Measurements from ENCODE around the gene ECEL1. TPM values are rescaled to one million over a fixed set of nuclear protein-coding genes. Genes with fewer than 3 reads are reported as not detected.

ECEL1 gene
- total and polyA plus RNA-seq, 9 of the 15 experiments (the other 6 are each of a cell fraction or from before 2014, with no cell fraction given): 0.09 TPM; not detected in 8

GRCh38 chr2:232501794-232502390, 14.3 kb upstream of the ECEL1 start:
- FAIRE-seq: no peak
- no peak overlapping the region for H2AFZ ChIP-seq (ENCODE audit: low read depth, low read length)
- no peak for DNase-seq (ENCODE audit: extremely low read depth in 1 of 4, low spot score in 3 of 4)
- BruUV-seq (replicated peaks): no TSS peak
- no peaks in the 10 kb centered on the region for H4K20me1 ChIP-seq (replicated peaks; ENCODE audit: control insufficient read depth, insufficient read depth, low read length)
- intact Hi-C loops (cut with micrococcal nuclease) (no loop called here), in situ Hi-C loops (cut with MboI) (no loop called here)
- H3K36me3 ChIP-seq (ENCODE audit: control insufficient read depth, insufficient read depth, low read length): no peaks in the 10 kb centered on the region
- no peak overlapping the region for H3K27ac ChIP-seq (ENCODE audit: extremely low read depth, low read depth, low read length)
- WGBS (ENCODE audit: insufficient coverage, low coverage, missing lambda C conversion rate): 0% methylated on average over 3 of the region's 10 CpGs
- H3K4me3 ChIP-seq: no peak overlapping the region
- H3K9ac ChIP-seq (ENCODE audit: insufficient read depth in 1 of 2, low read depth in 2 of 2, low read length in 2 of 2): no peak overlapping the region; a peak in 1 of 4 replicates
- peaks cover 0 to 13% of the 10 kb centered on the region in 2 experiments; a peak in 2 of 5 replicates for H3K4me1 ChIP-seq (replicated peaks in 1 of 2; ENCODE audit: control insufficient read depth in 2 of 2, insufficient read depth in 2 of 2, low read length in 2 of 2)
- H3K79me2 ChIP-seq (ENCODE audit: control insufficient read depth, insufficient read depth, low read length): no peaks in the 10 kb centered on the region
- H3K9me3 ChIP-seq (replicated peaks; ENCODE audit: control insufficient read depth, insufficient read depth, low read depth, low read length): no peaks in the 10 kb centered on the region
- H3K4me2 ChIP-seq (ENCODE audit: insufficient read depth, low read length): no peak overlapping the region
- ChIA-PET POLR2A (interaction anchor here (0.8 kb wide), 1 partner anchor 25 kb away, joined by 3 read pairs; no protein-coding TSS in a partner anchor), CTCF (ENCODE audit: low intra/inter-chr PET ratio) (no interaction called here)
- TF ChIP-seq PKNOX1 (IDR thresholded peaks at IDR 0.05): no peak
- no peak for TF ChIP-seq ETV5 (CRISPR knock-in tag; IDR thresholded peaks at IDR 0.05; ENCODE audit: low read depth)
- TF ChIP-seq ZNF140 (CRISPR knock-in tag; IDR thresholded peaks at IDR 0.05): no peak
- no peak for TF ChIP-seq NR4A1 (CRISPR knock-in tag; IDR thresholded peaks at IDR 0.05)
- no peak for TF ChIP-seq NR4A1 (tag; IDR thresholded peaks at IDR 0.05)
- no peak for TF ChIP-seq FOXA1 (IDR thresholded peaks at IDR 0.05; ENCODE audit: borderline replicate concordance)
- no peak for TF ChIP-seq BACH1 (tag; IDR thresholded peaks at IDR 0.05)
- no peak for TF ChIP-seq ZFPM2 (CRISPR knock-in tag; IDR thresholded peaks at IDR 0.05)
- TF ChIP-seq EP300 (IDR thresholded peaks at IDR 0.05; ENCODE audit: low read length): no peak
- TF ChIP-seq CEBPB (tag; IDR thresholded peaks at IDR 0.05): no peak
- TF ChIP-seq ZNF311 (CRISPR knock-in tag; IDR thresholded peaks at IDR 0.05): no peak
- no peak for TF ChIP-seq DDX20 (tag; IDR thresholded peaks at IDR 0.05; ENCODE audit: low read depth)
- H3K9me1 ChIP-seq (ENCODE audit: control insufficient read depth, insufficient read depth, low read length): no peaks in the 10 kb centered on the region
- no peak for ATAC-seq
- H3K27me3 ChIP-seq (ENCODE audit: control insufficient read depth in 2 of 2, insufficient read depth in 2 of 2, low read length in 2 of 2): peaks cover 3 to 38% of the 10 kb centered on the region in 2 experiments; a peak in 2 of 5 replicates
